RPMI7951 (cell line): ENCODE results near the gene TOM1L2. TPM values are rescaled to one million over a fixed set of nuclear protein-coding genes. Genes with fewer than 3 reads are reported as not detected.
"Not testable (repeated sequence)": the region's sequence is repeated elsewhere in the genome, so short reads cannot be mapped to it uniquely, and the experiment has no call there.

Experiments used
- DNase-seq: peaks from one replicate; pipeline ENCODE4 v3.0.0-alpha.2; 2012; ENCODE audit warnings: low read depth
- total RNA-seq: library from RNA; depleted of rRNA; stranded (reverse); fragments of >200 nt; shearing (Covaris generic); gene quantifications from 2 replicates; pipeline ENCODE4 v1.2.3, GENCODE V29; 2014

TOM1L2 gene
- total RNA-seq, 1 experiment from 2014 or later, result 18.5 TPM

- peak; percentile 91 for DNase-seq
These were observed 152.6 kb downstream of the TOM1L2 start for GRCh38 chr17:17819561-17819995.

GRCh38 chr17:17819111-17819510 lies 153.1 kb downstream of the TOM1L2 start:
- DNase-seq, result no peak

GRCh38 chr17:17818088-17818526 lies 154.1 kb downstream of the TOM1L2 start:
- DNase-seq, result no peak

GRCh38 chr17:17817552-17817947 lies 154.7 kb downstream of the TOM1L2 start:
- DNase-seq, result no peak

- DNase-seq, result no peak
These were observed 155.2 kb downstream of the TOM1L2 start for GRCh38 chr17:17816831-17817551.

GRCh38 chr17:17816240-17816814 lies 155.9 kb downstream of the TOM1L2 start:
- no peak for DNase-seq

- peak; percentile 58 for DNase-seq
These were observed 156.6 kb downstream of the TOM1L2 start for GRCh38 chr17:17815436-17816200.

GRCh38 chr17:17815062-17815406 lies 157.2 kb downstream of the TOM1L2 start:
- DNase-seq, result peak; percentile 60

- DNase-seq, result no peak
These were observed 157.8 kb downstream of the TOM1L2 start for GRCh38 chr17:17814162-17815061.

GRCh38 chr17:17813725-17814095 lies 158.5 kb downstream of the TOM1L2 start:
- DNase-seq, result no peak

GRCh38 chr17:17813055-17813724 lies 159.0 kb downstream of the TOM1L2 start:
- DNase-seq, result no peak

- no peak for DNase-seq
These were observed 159.8 kb downstream of the TOM1L2 start for GRCh38 chr17:17812211-17813054.

GRCh38 chr17:17811381-17812210 lies 160.6 kb downstream of the TOM1L2 start:
- no peak for DNase-seq

GRCh38 chr17:17810895-17811248 lies 161.3 kb downstream of the TOM1L2 start:
- no peak for DNase-seq

- DNase-seq, result no peak
These were observed 161.9 kb downstream of the TOM1L2 start for GRCh38 chr17:17810084-17810894.

GRCh38 chr17:17809531-17810083 lies 162.6 kb downstream of the TOM1L2 start:
- DNase-seq, result no peak

- no peak for DNase-seq
These were observed 163.3 kb downstream of the TOM1L2 start for GRCh38 chr17:17808706-17809432.

GRCh38 chr17:17808200-17808599 lies 164.0 kb downstream of the TOM1L2 start:
- not testable (repeated sequence) for DNase-seq
